ENCODE results near the gene CDK5RAP1. TPM values are rescaled to one million over a fixed set of nuclear protein-coding genes. Genes with fewer than 3 reads are reported as not detected.
"Not testable (repeated sequence)": the region's sequence is repeated elsewhere in the genome, so short reads cannot be mapped to it uniquely, and the experiment has no call there.

Gene CDK5RAP1
- total and polyA plus RNA-seq, 2 donors (not counting 3 experiments of a cell fraction or from before 2014, with no cell fraction given): 30.8 to 36.5 TPM

- no TSS peak for BruUV-seq (replicated peaks)
Observed at GRCh38 chr20:33391722-33392415, 9.4 kb downstream of the CDK5RAP1 start.

DNA sequence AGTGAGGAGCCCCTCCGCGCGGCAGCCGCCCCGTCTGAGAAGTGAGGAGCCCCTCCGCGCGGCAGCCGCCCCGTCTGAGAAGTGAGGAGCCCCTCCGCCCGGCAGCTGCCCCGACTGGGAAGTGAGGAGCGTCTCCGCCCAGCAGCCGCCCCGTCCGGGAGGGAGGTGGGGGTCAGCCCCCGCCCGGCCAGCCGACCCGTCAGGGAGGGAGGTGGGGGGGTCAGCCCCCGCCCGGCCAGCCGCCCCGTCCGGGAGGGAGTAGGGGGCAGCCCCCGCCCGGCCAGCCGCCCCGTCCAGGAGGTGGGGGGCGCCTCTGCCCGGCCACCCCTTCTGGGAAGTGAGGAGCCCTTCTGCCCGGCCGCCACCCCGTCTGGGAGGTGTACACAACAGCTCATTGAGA, 12.0 kb downstream of the CDK5RAP1 start:
- H3K4me3 ChIP-seq (replicated peaks in 1 of 3; ENCODE audit: insufficient read depth in 1 of 3, low read depth in 1 of 3, low read length in 3 of 3); H3K27ac ChIP-seq (ENCODE audit: insufficient read depth, low read depth, low read length); H3K9me1 ChIP-seq (replicated peaks; ENCODE audit: control insufficient read depth, extremely low read depth, insufficient read depth, low read length); H3K79me2 ChIP-seq (ENCODE audit: control insufficient read depth, insufficient read depth, low read length); H3K36me3 ChIP-seq (ENCODE audit: control insufficient read depth in 2 of 2, extremely low read depth in 1 of 2, insufficient read depth in 2 of 2, low read length in 2 of 2); H3K9ac ChIP-seq (replicated peaks; ENCODE audit: extremely low read depth, insufficient read depth, low read length); H3K4me1 ChIP-seq (ENCODE audit: control insufficient read depth, extremely low read depth, insufficient read depth, low read length); H2AFZ ChIP-seq (ENCODE audit: low read depth, low read length); DNase-seq (ENCODE audit: low read depth, low spot score); H3K27me3 ChIP-seq (ENCODE audit: control insufficient read depth in 2 of 2, insufficient read depth in 2 of 2, low read length in 2 of 2); dilution Hi-C loops (cut with MboI; ENCODE audit: extremely low pct_ligation_motif_present, low sequenced_read_pairs); H3K9me3 ChIP-seq (replicated peaks; ENCODE audit: control insufficient read depth, insufficient read depth, low read length); BruUV-seq (replicated peaks); POLR2A ChIA-PET; CTCF ChIA-PET; H4K20me1 ChIP-seq (replicated peaks; ENCODE audit: control insufficient read depth, extremely low read depth, insufficient read depth, low read length); H3K4me2 ChIP-seq (ENCODE audit: insufficient read depth, low read length); intact Hi-C loops (cut with micrococcal nuclease); FAIRE-seq: not testable (repeated sequence)

More at GRCh38 chr20:33391722-33392415, 9.4 kb downstream of the CDK5RAP1 start:
- FAIRE-seq (no peak), DNase-seq (ENCODE audit: low read depth, low spot score) (no peak)
- Histone ChIP-seq H3K4me2 (ENCODE audit: insufficient read depth, low read length) (no peak overlapping the region), H3K27ac (ENCODE audit: insufficient read depth, low read depth, low read length) (no peak overlapping the region), H3K27me3 (ENCODE audit: control insufficient read depth in 2 of 2, insufficient read depth in 2 of 2, low read length in 2 of 2) (no peaks in the 10 kb centered on the region), H4K20me1 (replicated peaks; ENCODE audit: control insufficient read depth, extremely low read depth, insufficient read depth, low read length) (no peaks in the 10 kb centered on the region), H3K36me3 (ENCODE audit: control insufficient read depth in 2 of 2, extremely low read depth in 1 of 2, insufficient read depth in 2 of 2, low read length in 2 of 2) (peaks cover 6% of the 10 kb centered on the region in 2 experiments), H3K9ac (replicated peaks; ENCODE audit: extremely low read depth, insufficient read depth, low read length) (no peak overlapping the region), H3K4me1 (ENCODE audit: control insufficient read depth, extremely low read depth, insufficient read depth, low read length) (no peaks in the 10 kb centered on the region), H2AFZ (ENCODE audit: low read depth, low read length) (no peak overlapping the region), H3K9me1 (replicated peaks; ENCODE audit: control insufficient read depth, extremely low read depth, insufficient read depth, low read length) (no peaks in the 10 kb centered on the region), H3K9me3 (replicated peaks; ENCODE audit: control insufficient read depth, insufficient read depth, low read length) (no peaks in the 10 kb centered on the region), H3K79me2 (ENCODE audit: control insufficient read depth, insufficient read depth, low read length) (peaks cover 3% of the 10 kb centered on the region), H3K4me3 (replicated peaks in 1 of 3; ENCODE audit: insufficient read depth in 1 of 3, low read depth in 1 of 3, low read length in 3 of 3) (no peak overlapping the region)
- POLR2A ChIA-PET: no interaction called here
- CTCF ChIA-PET: no interaction called here
- TF ChIP-seq GATA2 (IDR thresholded peaks at IDR 0.05; ENCODE audit: insufficient read depth, insufficient read length, low read depth, low read length): no peak
- TF ChIP-seq MAX (IDR thresholded peaks at IDR 0.05; ENCODE audit: insufficient read depth, insufficient read length): no peak
- no peak for TF ChIP-seq JUN (IDR thresholded peaks at IDR 0.05; ENCODE audit: borderline replicate concordance, insufficient read depth, insufficient read length, low read depth)
- TF ChIP-seq POLR2AphosphoS5 (IDR thresholded peaks at IDR 0.05; ENCODE audit: insufficient read depth, low read depth, low read length): no peak
- TF ChIP-seq, protein P1, sequence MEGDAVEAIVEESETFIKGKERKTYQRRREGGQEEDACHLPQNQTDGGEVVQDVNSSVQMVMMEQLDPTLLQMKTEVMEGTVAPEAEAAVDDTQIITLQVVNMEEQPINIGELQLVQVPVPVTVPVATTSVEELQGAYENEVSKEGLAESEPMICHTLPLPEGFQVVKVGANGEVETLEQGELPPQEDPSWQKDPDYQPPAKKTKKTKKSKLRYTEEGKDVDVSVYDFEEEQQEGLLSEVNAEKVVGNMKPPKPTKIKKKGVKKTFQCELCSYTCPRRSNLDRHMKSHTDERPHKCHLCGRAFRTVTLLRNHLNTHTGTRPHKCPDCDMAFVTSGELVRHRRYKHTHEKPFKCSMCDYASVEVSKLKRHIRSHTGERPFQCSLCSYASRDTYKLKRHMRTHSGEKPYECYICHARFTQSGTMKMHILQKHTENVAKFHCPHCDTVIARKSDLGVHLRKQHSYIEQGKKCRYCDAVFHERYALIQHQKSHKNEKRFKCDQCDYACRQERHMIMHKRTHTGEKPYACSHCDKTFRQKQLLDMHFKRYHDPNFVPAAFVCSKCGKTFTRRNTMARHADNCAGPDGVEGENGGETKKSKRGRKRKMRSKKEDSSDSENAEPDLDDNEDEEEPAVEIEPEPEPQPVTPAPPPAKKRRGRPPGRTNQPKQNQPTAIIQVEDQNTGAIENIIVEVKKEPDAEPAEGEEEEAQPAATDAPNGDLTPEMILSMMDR (IDR thresholded peaks at IDR 0.05; ENCODE audit: extremely low read depth in 1 of 2, insufficient read depth in 1 of 2, low read depth in 1 of 2, low read length in 2 of 2): no peak
- TF ChIP-seq POLR2A (IDR thresholded peaks at IDR 0.05; ENCODE audit: low read depth, low read length): no peak
- TF ChIP-seq EZH2 (IDR thresholded peaks at IDR 0.05; ENCODE audit: borderline replicate concordance, low read depth, low read length, severe bottlenecking): no peak
- TF ChIP-seq MYC (IDR thresholded peaks at IDR 0.05; ENCODE audit: low read depth, low read length): no peak
- TF ChIP-seq FOS (IDR thresholded peaks at IDR 0.05; ENCODE audit: borderline replicate concordance, insufficient read depth, low read length): no peak
- dilution Hi-C loops (cut with MboI; ENCODE audit: extremely low pct_ligation_motif_present, low sequenced_read_pairs): no loop called here
- intact Hi-C loops (cut with micrococcal nuclease): no loop called here

All from endothelial cell of umbilical vein (primary cell).